Measurements from ENCODE around the gene ZBTB44.

ZBTB44 gene

GRCh38 chr11:130323452-130324450, 9.0 kb upstream of the ZBTB44 start:
- DNase-seq (ENCODE audit: low read depth), result peak; percentile 77
- no peak overlapping the region for H3K4me3 ChIP-seq (ENCODE audit: control insufficient read depth, low read depth, low read length)
- TF ChIP-seq CTCF (IDR thresholded peaks at IDR 0.05; ENCODE audit: control insufficient read depth, insufficient read depth, low read depth, low read length, missing control alignments), result no peak

- DNase-seq (ENCODE audit: low read depth), result no peak
- TF ChIP-seq CTCF (IDR thresholded peaks at IDR 0.05; ENCODE audit: control insufficient read depth, insufficient read depth, low read depth, low read length, missing control alignments), result no peak
These were observed 7.4 kb upstream of the ZBTB44 start for GRCh38 chr11:130322126-130322525.

GRCh38 chr11:130318031-130318673, 3.4 kb upstream of the ZBTB44 start:
- no peak overlapping the region for H3K4me3 ChIP-seq (ENCODE audit: control insufficient read depth, low read depth, low read length)
- TF ChIP-seq CTCF (IDR thresholded peaks at IDR 0.05; ENCODE audit: control insufficient read depth, insufficient read depth, low read depth, low read length, missing control alignments), result no peak
- DNase-seq (ENCODE audit: low read depth), result no peak

More at GRCh38 chr11:130322126-130322525, 7.4 kb upstream of the ZBTB44 start:
- no peak overlapping the region for H3K4me3 ChIP-seq (ENCODE audit: control insufficient read depth, low read depth, low read length)

- TF ChIP-seq CTCF (IDR thresholded peaks at IDR 0.05; ENCODE audit: control insufficient read depth, insufficient read depth, low read depth, low read length, missing control alignments), result no peak
- no peak for DNase-seq (ENCODE audit: low read depth)
- peak overlapping the region; percentile 30; the same call in 1 of the 2 replicates for H3K4me3 ChIP-seq (ENCODE audit: control insufficient read depth, low read depth, low read length)
These were observed 745 bp upstream of the ZBTB44 start for GRCh38 chr11:130315354-130315970.

- peak overlapping the region; percentile 95 for H3K4me3 ChIP-seq (ENCODE audit: control insufficient read depth, low read depth, low read length)
- TF ChIP-seq CTCF (IDR thresholded peaks at IDR 0.05; ENCODE audit: control insufficient read depth, insufficient read depth, low read depth, low read length, missing control alignments), result no peak
- DNase-seq (ENCODE audit: low read depth), result no peak
These were observed 450 bp downstream of the ZBTB44 start for GRCh38 chr11:130314184-130314749.

Measured in AG09309 (cell line).